ENCODE data around the gene HAPLN3.

Gene HAPLN3

DNA sequence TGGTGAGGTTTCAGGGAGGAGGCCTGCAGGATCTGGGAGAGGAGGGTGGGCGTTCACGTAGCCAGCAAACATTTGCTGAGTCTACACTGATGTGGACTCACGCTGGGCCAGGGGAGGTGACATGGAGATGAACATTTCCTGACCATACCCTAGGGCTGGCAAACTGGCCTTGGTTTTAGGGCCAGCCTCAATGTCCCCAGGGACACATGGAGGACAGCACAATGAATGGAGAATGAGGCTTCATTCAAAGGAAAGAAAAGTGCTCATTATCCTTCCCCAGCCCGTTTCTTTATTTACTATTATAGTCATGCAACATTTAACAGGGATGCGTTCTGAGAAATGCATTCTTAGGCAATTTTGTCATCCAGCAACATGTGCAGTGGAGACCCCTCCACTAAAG lies 65.3 kb downstream of the HAPLN3 start:
- no peak for DNase-seq (ENCODE audit: low read depth)
- TF ChIP-seq, protein P1, sequence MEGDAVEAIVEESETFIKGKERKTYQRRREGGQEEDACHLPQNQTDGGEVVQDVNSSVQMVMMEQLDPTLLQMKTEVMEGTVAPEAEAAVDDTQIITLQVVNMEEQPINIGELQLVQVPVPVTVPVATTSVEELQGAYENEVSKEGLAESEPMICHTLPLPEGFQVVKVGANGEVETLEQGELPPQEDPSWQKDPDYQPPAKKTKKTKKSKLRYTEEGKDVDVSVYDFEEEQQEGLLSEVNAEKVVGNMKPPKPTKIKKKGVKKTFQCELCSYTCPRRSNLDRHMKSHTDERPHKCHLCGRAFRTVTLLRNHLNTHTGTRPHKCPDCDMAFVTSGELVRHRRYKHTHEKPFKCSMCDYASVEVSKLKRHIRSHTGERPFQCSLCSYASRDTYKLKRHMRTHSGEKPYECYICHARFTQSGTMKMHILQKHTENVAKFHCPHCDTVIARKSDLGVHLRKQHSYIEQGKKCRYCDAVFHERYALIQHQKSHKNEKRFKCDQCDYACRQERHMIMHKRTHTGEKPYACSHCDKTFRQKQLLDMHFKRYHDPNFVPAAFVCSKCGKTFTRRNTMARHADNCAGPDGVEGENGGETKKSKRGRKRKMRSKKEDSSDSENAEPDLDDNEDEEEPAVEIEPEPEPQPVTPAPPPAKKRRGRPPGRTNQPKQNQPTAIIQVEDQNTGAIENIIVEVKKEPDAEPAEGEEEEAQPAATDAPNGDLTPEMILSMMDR (conservative IDR thresholded peaks at IDR 0.05; ENCODE audit: low read depth, low read length) = no peak
- H3K4me3 ChIP-seq (ENCODE audit: low read depth, low read length) = no peak overlapping the region

GRCh38 chr15:88828791-88829190 lies 66.6 kb downstream of the HAPLN3 start:
- no peak overlapping the region for H3K4me3 ChIP-seq (ENCODE audit: low read depth, low read length)
- TF ChIP-seq, protein P1 (conservative IDR thresholded peaks at IDR 0.05; ENCODE audit: low read depth, low read length) = no peak
- no peak for DNase-seq (ENCODE audit: low read depth)
